Measurements from ENCODE around the gene MAP2K4. TPM values are rescaled to one million over a fixed set of nuclear protein-coding genes. Genes with fewer than 3 reads are reported as not detected.

The MAP2K4 gene
- total and polyA plus RNA-seq, 12 donors, result 7.2 to 42.7 (median 33.0) TPM

- Histone ChIP-seq H3K36me3 (peaks cover 0 to 55% (median 8%) of the 10 kb centered on the region in 9 donors), H3K27ac (no peak overlapping the region), H3K9me3 (peaks cover 0 to 5% (median 0%) of the 10 kb centered on the region in 11 donors), H3K27me3 (no peaks in the 10 kb centered on the region), H3K4me1 (peaks cover 0 to 15% (median 8%) of the 10 kb centered on the region in 9 donors), H3K4me3 (no peak overlapping the region)
- ATAC-seq (no peak), DNase-seq (no peak)
- intact Hi-C loops (cut with DNase I), result no loop called here
- no peak for TF ChIP-seq CTCF (IDR thresholded peaks at IDR 0.05)
- 97 to 100% methylated on average over 2 of the region's 2 CpGs for WGBS, 2 donors
Observed at GRCh38 chr17:12077773-12078172, 57.1 kb downstream of the MAP2K4 start.

- ATAC-seq (no peak), DNase-seq (no peak)
- intact Hi-C loops (cut with DNase I), result no loop called here
- H3K36me3 ChIP-seq, result peaks cover 0 to 53% (median 8%) of the 10 kb centered on the region in 9 donors
- TF ChIP-seq CTCF (IDR thresholded peaks at IDR 0.05), result no peak
- peaks cover 0 to 5% (median 0%) of the 10 kb centered on the region in 11 donors for H3K9me3 ChIP-seq
- 70 to 75% methylated on average over 2 of the region's 2 CpGs for WGBS, 2 donors
- H3K27ac ChIP-seq, result no peak overlapping the region
- H3K27me3 ChIP-seq, result no peaks in the 10 kb centered on the region
- H3K4me3 ChIP-seq, result no peak overlapping the region
- peaks cover 0 to 16% (median 10%) of the 10 kb centered on the region in 9 donors for H3K4me1 ChIP-seq
Observed at GRCh38 chr17:12078791-12079190, 58.1 kb downstream of the MAP2K4 start.

- Histone ChIP-seq H3K9me3 (peaks cover 0 to 5% (median 0%) of the 10 kb centered on the region in 11 donors), H3K4me1 (peaks cover 0 to 16% (median 10%) of the 10 kb centered on the region in 9 donors), H3K36me3 (peaks cover 0 to 50% (median 8%) of the 10 kb centered on the region in 9 donors), H3K27me3 (no peaks in the 10 kb centered on the region), H3K4me3 (no peak overlapping the region), H3K27ac (no peak overlapping the region)
- peak in 4 of 8 donors; percentile 42 to 92 (median 69) for ATAC-seq
- 84 to 85% methylated on average over 8 of the region's 8 CpGs for WGBS, 2 donors
- intact Hi-C loops (cut with DNase I), result loop anchor here in 1 of 10 donors (2.0 kb wide), 1 partner anchor 31 kb away; no protein-coding TSS in a partner anchor
- DNase-seq, result no peak
- TF ChIP-seq CTCF (IDR thresholded peaks at IDR 0.05), result no peak
Observed at GRCh38 chr17:12081720-12082119, 61.0 kb downstream of the MAP2K4 start.

GRCh38 chr17:12085076-12085949, 64.6 kb downstream of the MAP2K4 start:
- DNase-seq, result no peak
- H3K36me3 ChIP-seq, result peaks cover 0 to 35% (median 0%) of the 10 kb centered on the region in 9 donors
- no peak overlapping the region for H3K27ac ChIP-seq
- H3K4me3 ChIP-seq, result no peak overlapping the region
- intact Hi-C loops (cut with DNase I), result no loop called here
- no peaks in the 10 kb centered on the region for H3K27me3 ChIP-seq
- H3K4me1 ChIP-seq, result peaks cover 0 to 24% (median 11%) of the 10 kb centered on the region in 9 donors
- no peak for TF ChIP-seq CTCF (IDR thresholded peaks at IDR 0.05)
- WGBS, 2 donors, result 79 to 87% methylated on average over 4 of the region's 4 CpGs
- no peak for ATAC-seq
- no peaks in the 10 kb centered on the region for H3K9me3 ChIP-seq

All from heart right ventricle (tissue), 16 donors.